Psoas muscle (tissue), 8 donors: Measurements from ENCODE around the gene PCGF5. TPM values are rescaled to one million over a fixed set of nuclear protein-coding genes. Genes with fewer than 3 reads are reported as not detected.
"Not testable (repeated sequence)": the region's sequence is repeated elsewhere in the genome, so short reads cannot be mapped to it uniquely, and the experiment has no call there.

Experiments
- ATAC-seq, 4 donors: fragments of 200-7000 bp; cut with Tn5 transposase; one replicate each; pipeline ENCODE4 v1.9.1; 2020; ENCODE audit warnings: moderate library complexity in 3 of 4, mild to moderate bottlenecking in 2 of 4
- DNase-seq, 2 donors: peaks; one replicate each; pipeline ENCODE4 v3.0.0-alpha.2; 2020
- H3K27ac ChIP-seq: fragments of 200-600 bp; one replicate; pipeline ENCODE4 v1.8.0; 2022
- H3K27me3 ChIP-seq, 3 donors: fragments of 200-600 bp in 1 of 3; one replicate each; pipeline versions ENCODE4 v1.6.1 to v1.8.0; 2013 to 2022; ENCODE audit warnings: low read length in 2 of 3, mild to moderate bottlenecking in 2 of 3, moderate library complexity in 1 of 3; ENCODE audit not compliant: insufficient read depth in 3 of 3
- H3K36me3 ChIP-seq, 2 donors: fragments of 200-600 bp in 1 of 2; one replicate each; pipeline versions ENCODE4 v1.6.1 to v1.8.0; 2013 to 2022; ENCODE audit warnings: low read depth in 1 of 2, mild to moderate bottlenecking in 1 of 2, moderate library complexity in 1 of 2; ENCODE audit not compliant: insufficient read depth in 1 of 2
- H3K4me1 ChIP-seq: fragments of 200-600 bp; one replicate; pipeline ENCODE4 v1.8.0; 2022
- H3K4me3 ChIP-seq: fragments of 200-600 bp; one replicate; pipeline ENCODE4 v1.8.0; 2022; ENCODE audit warnings: mild to moderate bottlenecking
- H3K9me3 ChIP-seq: fragments of 200-600 bp; one replicate; pipeline ENCODE4 v1.8.0; 2022
- CTCF ChIP-seq: fragments of 200-600 bp; IDR thresholded peaks from one replicate; pipeline ENCODE4 v1.8.0; 2022; ENCODE audit warnings: antibody characterized with exemption
- WGBS, 3 donors: extraction: QIAGEN DNeasy Blood & Tissue Kit; methylation state at CpG; one replicate each; pipeline versions ENCODE4 v1.1.6 to v1.1.7; 2013; 5-methylcytosine and 5-hydroxymethylcytosine counted together
- intact Hi-C, 2 donors: fragments of 100-400 bp; cut with DNase I; formaldehyde crosslinking; loops; one replicate each; pipeline versions ENCODE4 v1.11.0 to v1.14.2; 2022
- polyA plus RNA-seq, 3 donors: library from polyadenylated mRNA; stranded (reverse); fragments of 200-250 nt; gene quantifications; one replicate each; pipeline ENCODE4 v1.2.3, GENCODE V29; 2013
- total RNA-seq, 4 donors: library from RNA; stranded (reverse); fragmentation: NEBNext Ultra II Directional in 2 of 4; extraction: Animal tissue kit (Norgen Biotek cat#: 25700) in 2 of 4; gene quantifications; one replicate each; pipeline versions ENCODE4 v1.2.1 to v1.2.4, GENCODE V29; 2021 to 2023
- donor health status: healthy with polysubstance abuse.
- donor health status: DM: no; HTN: no; CAD: no; lungs with moderate emphysema.
- donor health status: Bipolar disorder and iron deficiency.
- donor health status: healthy.
- donor health status: DM: yes; HTN: yes; CAD: no.
- donor health status: DM: no; HTN: no; CAD: no.
- donor health status: DM: no; HTN: no; CAD: no.
- donor health status: DM: yes; HTN: yes; CAD: no.

Gene PCGF5
- total and polyA plus RNA-seq, 7 donors: 30.3 to 126 (median 57.7) TPM

- Histone ChIP-seq H3K36me3 (no peaks in the 10 kb centered on the region), H3K27ac (no peak overlapping the region), H3K27me3 (no peaks in the 10 kb centered on the region), H3K4me1 (peaks cover 31% of the 10 kb centered on the region), H3K9me3 (no peaks in the 10 kb centered on the region), H3K4me3 (no peak overlapping the region)
- DNase-seq: no peak
- intact Hi-C loops: no loop called here
- no peak for ATAC-seq
- 92 to 95% (median 94%) methylated on average over 4 of the region's 4 CpGs for WGBS, 3 donors
- TF ChIP-seq CTCF: no peak
Observed at GRCh38 chr10:91187156-91187555, 33.3 kb upstream of the PCGF5 start.

GRCh38 chr10:91188010-91188409, 32.5 kb upstream of the PCGF5 start:
- ATAC-seq, DNase-seq, H3K9me3 ChIP-seq, H3K4me3 ChIP-seq, H3K27me3 ChIP-seq, H3K36me3 ChIP-seq, H3K27ac ChIP-seq, intact Hi-C loops: not testable (repeated sequence)
- 88 to 89% (median 89%) methylated on average over 11 of the region's 11 CpGs for WGBS, 3 donors
- H3K4me1 ChIP-seq: peaks cover 35% of the 10 kb centered on the region

DNA sequence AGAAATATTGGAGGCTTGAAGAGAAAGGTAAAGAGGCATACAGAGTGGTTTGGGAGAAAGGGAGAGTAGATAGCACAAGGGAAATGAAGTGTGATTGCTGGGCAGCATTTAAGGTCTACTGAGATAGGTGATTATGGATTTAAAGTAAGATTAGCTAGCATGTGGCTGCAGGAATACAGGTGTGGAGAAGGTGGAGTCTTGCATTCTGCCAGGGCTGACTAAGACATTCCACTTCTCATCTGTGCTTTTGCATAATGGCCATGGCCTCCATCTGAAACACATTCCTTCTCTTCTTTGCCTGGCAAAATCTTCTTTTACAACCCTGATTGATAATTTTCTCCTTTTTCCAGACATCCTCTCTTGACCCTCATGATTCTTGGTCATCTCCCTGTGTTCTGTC, 31.6 kb upstream of the PCGF5 start:
- Histone ChIP-seq H3K27me3 (no peaks in the 10 kb centered on the region), H3K9me3 (no peaks in the 10 kb centered on the region), H3K27ac (no peak overlapping the region), H3K36me3 (no peaks in the 10 kb centered on the region), H3K4me3 (no peak overlapping the region), H3K4me1 (peaks cover 36% of the 10 kb centered on the region)
- intact Hi-C loops: no loop called here
- DNase-seq (no peak), ATAC-seq (no peak)
- no peak for TF ChIP-seq CTCF

GRCh38 chr10:91190388-91190870, 30.0 kb upstream of the PCGF5 start:
- no peak for TF ChIP-seq CTCF
- intact Hi-C loops: no loop called here
- Histone ChIP-seq H3K4me1 (peaks cover 34% of the 10 kb centered on the region), H3K4me3 (no peak overlapping the region), H3K36me3 (no peaks in the 10 kb centered on the region), H3K27me3 (no peaks in the 10 kb centered on the region), H3K27ac (peak overlapping the region; percentile 41), H3K9me3 (no peaks in the 10 kb centered on the region)
- 84 to 88% (median 85%) methylated on average over 1 of the region's 1 CpG for WGBS, 3 donors
- no peak for DNase-seq
- peak in 1 of 4 donors; percentile 38 for ATAC-seq

- no peak for DNase-seq
- intact Hi-C loops: no loop called here
- H3K9me3 ChIP-seq: no peaks in the 10 kb centered on the region
- ATAC-seq: peak; percentile 90 to 99 (median 97)
- peaks cover 38% of the 10 kb centered on the region for H3K4me1 ChIP-seq
- H3K27me3 ChIP-seq: no peaks in the 10 kb centered on the region
- no peak for TF ChIP-seq CTCF
- H3K27ac ChIP-seq: peak overlapping the region; percentile 41
- H3K4me3 ChIP-seq: no peak overlapping the region
- no peaks in the 10 kb centered on the region for H3K36me3 ChIP-seq
- WGBS, 3 donors: 76 to 84% (median 77%) methylated on average over 2 of the region's 2 CpGs
Observed at GRCh38 chr10:91190876-91191583, 29.4 kb upstream of the PCGF5 start.
